Stimulated activated naive CD8-positive, alpha-beta T cell treated with anti-CD3 and anti-CD28 coated beads, Interleukin-15, amount 100 ng/mL, for 72 hours (primary cell): Measurements from ENCODE around the gene KRTAP5-9.
A peak's percentile ranks its signal among the peaks of the same experiment; 100 is the strongest.
"Not testable (repeated sequence)": the region's sequence is repeated elsewhere in the genome, so short reads cannot be mapped to it uniquely, and the experiment has no call there.

Experiments
- ATAC-seq: fragments of 150-1000 bp; cut with Tn5 transposase; 2 replicates; pipeline ENCODE4 v1.10.0; 2021; ENCODE audit warnings: mild to moderate bottlenecking, moderate library complexity
- DNase-seq, 2 donors: peaks; one replicate each; pipeline ENCODE4 v3.0.0; 2021 to 2022
- H3K27ac Mint-ChIP-seq, 2 donors: one replicate each; pipeline ENCODE4 v1.8.0; 2022; ENCODE audit warnings: mild to moderate bottlenecking in 2 of 2, mixed read lengths in 2 of 2, moderate library complexity in 2 of 2
- H3K27me3 Mint-ChIP-seq: one replicate; pipeline ENCODE4 v1.8.0; 2022; ENCODE audit warnings: mixed read lengths
- H3K4me1 Mint-ChIP-seq: one replicate; pipeline ENCODE4 v1.8.0; 2022; ENCODE audit warnings: mild to moderate bottlenecking, mixed read lengths
- H3K4me3 Mint-ChIP-seq, 2 donors: one replicate each; pipeline ENCODE4 v1.8.0; 2022; ENCODE audit warnings: mild to moderate bottlenecking in 2 of 2, mixed read lengths in 2 of 2, moderate library complexity in 1 of 2
- H3K9me3 Mint-ChIP-seq, 2 donors: one replicate each; pipeline ENCODE4 v1.8.0; 2022; ENCODE audit warnings: mixed read lengths in 2 of 2

The KRTAP5-9 gene

GRCh38 chr11:71525938-71526495, 22.2 kb upstream of the KRTAP5-9 start:
- Mint-ChIP-seq H3K27ac (no peak overlapping the region), H3K4me3 (no peak overlapping the region)

GRCh38 chr11:71526796-71527575, 21.2 kb upstream of the KRTAP5-9 start, which contains the start of gene KRTAP5-7:
Gene KRTAP5-7, plus strand, starts transcription at chr11:71527267. Its CDS starts 34 bp downstream, at chr11:71527301.
- not testable (repeated sequence) for H3K4me1 Mint-ChIP-seq, H3K9me3 Mint-ChIP-seq, DNase-seq, ATAC-seq, H3K4me3 Mint-ChIP-seq
- Mint-ChIP-seq H3K27me3 (peaks cover 22% of the 10 kb centered on the region), H3K27ac (peak within 1 kb of the TSS in 1 of 2 donors; percentile 63)

More at GRCh38 chr11:71525938-71526495, 22.2 kb upstream of the KRTAP5-9 start:
- peaks cover 22% of the 10 kb centered on the region for H3K27me3 Mint-ChIP-seq
- ATAC-seq (no peak), DNase-seq (no peak)
- no peaks in the 10 kb centered on the region for H3K4me1 Mint-ChIP-seq
- H3K9me3 Mint-ChIP-seq, result peaks cover 0 to 8% of the 10 kb centered on the region in 2 donors

GRCh38 chr11:71527576-71528210, 20.5 kb upstream of the KRTAP5-9 start:
- Mint-ChIP-seq H3K4me1 (no peaks in the 10 kb centered on the region), H3K27me3 (peaks cover 22% of the 10 kb centered on the region), H3K9me3 (no peaks in the 10 kb centered on the region), H3K4me3 (no peak overlapping the region), H3K27ac (no peak overlapping the region)
- DNase-seq (no peak), ATAC-seq (no peak)

GRCh38 chr11:71530602-71531001, 17.6 kb upstream of the KRTAP5-9 start:
- ATAC-seq, result no peak
- H3K4me3 Mint-ChIP-seq, result no peak overlapping the region
- no peak for DNase-seq
- H3K27ac Mint-ChIP-seq, result no peak overlapping the region
- H3K4me1 Mint-ChIP-seq, result no peaks in the 10 kb centered on the region
- H3K27me3 Mint-ChIP-seq, result peaks cover 22% of the 10 kb centered on the region
- H3K9me3 Mint-ChIP-seq, result no peaks in the 10 kb centered on the region

GRCh38 chr11:71532036-71532610, 16.1 kb upstream of the KRTAP5-9 start:
- DNase-seq (no peak), ATAC-seq (no peak)
- H3K4me3 Mint-ChIP-seq, result no peak overlapping the region
- H3K27me3 Mint-ChIP-seq, result peaks cover 14% of the 10 kb centered on the region
- peak overlapping the region; percentile 38 to 72 for H3K27ac Mint-ChIP-seq
- H3K9me3 Mint-ChIP-seq, result no peaks in the 10 kb centered on the region
- H3K4me1 Mint-ChIP-seq, result no peaks in the 10 kb centered on the region

- not testable (repeated sequence) for H3K4me1 Mint-ChIP-seq, ATAC-seq, H3K4me3 Mint-ChIP-seq, H3K9me3 Mint-ChIP-seq, H3K27ac Mint-ChIP-seq, DNase-seq, H3K27me3 Mint-ChIP-seq
These were observed 13.3 kb upstream of the KRTAP5-9 start for GRCh38 chr11:71534711-71535608.

GRCh38 chr11:71535825-71536224, 12.4 kb upstream of the KRTAP5-9 start:
- H3K9me3 Mint-ChIP-seq, result peaks cover 3 to 12% of the 10 kb centered on the region in 2 donors
- peak overlapping the region in 1 of 2 donors; percentile 57 for H3K27ac Mint-ChIP-seq
- H3K4me3 Mint-ChIP-seq, result no peak overlapping the region
- H3K27me3 Mint-ChIP-seq, result no peaks in the 10 kb centered on the region
- no peak for DNase-seq
- H3K4me1 Mint-ChIP-seq, result no peaks in the 10 kb centered on the region
- ATAC-seq, result no peak

- H3K27ac Mint-ChIP-seq, result no peak overlapping the region
- peaks cover 10 to 21% of the 10 kb centered on the region in 2 donors for H3K9me3 Mint-ChIP-seq
- no peak for DNase-seq
- ATAC-seq, result no peak
- H3K27me3 Mint-ChIP-seq, result no peaks in the 10 kb centered on the region
- no peaks in the 10 kb centered on the region for H3K4me1 Mint-ChIP-seq
- no peak overlapping the region for H3K4me3 Mint-ChIP-seq
These were observed 10.7 kb upstream of the KRTAP5-9 start for GRCh38 chr11:71537537-71537936.

- not testable (repeated sequence) for H3K27ac Mint-ChIP-seq, H3K27me3 Mint-ChIP-seq, H3K4me1 Mint-ChIP-seq, H3K4me3 Mint-ChIP-seq, ATAC-seq, DNase-seq
- peaks cover 10 to 24% of the 10 kb centered on the region in 2 donors for H3K9me3 Mint-ChIP-seq
These were observed 10.1 kb upstream of the KRTAP5-9 start, which contains the start of gene KRTAP5-8 for GRCh38 chr11:71537977-71538665. Gene KRTAP5-8, plus strand, starts transcription at chr11:71538025. Its CDS starts 31 bp downstream, at chr11:71538056.

- H3K27me3 Mint-ChIP-seq, result peaks cover 7% of the 10 kb centered on the region
- no peak overlapping the region for H3K27ac Mint-ChIP-seq
- peaks cover 9% of the 10 kb centered on the region for H3K4me1 Mint-ChIP-seq
- ATAC-seq (no peak), DNase-seq (no peak)
- peaks cover 10 to 27% of the 10 kb centered on the region in 2 donors for H3K9me3 Mint-ChIP-seq
- H3K4me3 Mint-ChIP-seq, result no peak overlapping the region
These were observed 9.6 kb upstream of the KRTAP5-9 start for GRCh38 chr11:71538666-71538990.

- DNase-seq, result no peak
- ATAC-seq, result no peak
- no peak overlapping the region for H3K27ac Mint-ChIP-seq
- H3K4me3 Mint-ChIP-seq, result no peak overlapping the region
- peaks cover 7% of the 10 kb centered on the region for H3K27me3 Mint-ChIP-seq
- peaks cover 13% of the 10 kb centered on the region for H3K4me1 Mint-ChIP-seq
- peaks cover 10 to 27% of the 10 kb centered on the region in 2 donors for H3K9me3 Mint-ChIP-seq
These were observed 9.2 kb upstream of the KRTAP5-9 start for GRCh38 chr11:71539017-71539416.

GRCh38 chr11:71539971-71540370, 8.2 kb upstream of the KRTAP5-9 start:
- peaks cover 10 to 27% of the 10 kb centered on the region in 2 donors for H3K9me3 Mint-ChIP-seq
- not testable (repeated sequence) for DNase-seq, ATAC-seq, H3K4me3 Mint-ChIP-seq, H3K27me3 Mint-ChIP-seq, H3K27ac Mint-ChIP-seq
- H3K4me1 Mint-ChIP-seq, result peaks cover 18% of the 10 kb centered on the region

GRCh38 chr11:71540521-71541304, 7.5 kb upstream of the KRTAP5-9 start:
- H3K27ac Mint-ChIP-seq, H3K27me3 Mint-ChIP-seq, ATAC-seq, H3K4me3 Mint-ChIP-seq, DNase-seq: not testable (repeated sequence)
- Mint-ChIP-seq H3K9me3 (peaks cover 10 to 27% of the 10 kb centered on the region in 2 donors), H3K4me1 (peaks cover 18% of the 10 kb centered on the region)

GRCh38 chr11:71542382-71542781, 5.8 kb upstream of the KRTAP5-9 start:
- Mint-ChIP-seq H3K27me3 (peaks cover 17% of the 10 kb centered on the region), H3K9me3 (peaks cover 10 to 37% of the 10 kb centered on the region in 2 donors), H3K4me3 (no peak overlapping the region), H3K4me1 (peaks cover 18% of the 10 kb centered on the region), H3K27ac (peak overlapping the region in 1 of 2 donors; percentile 45)
- ATAC-seq (no peak), DNase-seq (no peak)
